Eye (tissue), 1 donor: ENCODE data around the gene SLC4A9.
"Not testable (repeated sequence)": the region's sequence is repeated elsewhere in the genome, so short reads cannot be mapped to it uniquely, and the experiment has no call there.

Experiments
- DNase-seq: peaks from one replicate; pipeline ENCODE4 v3.0.0-alpha.2; 2015

The SLC4A9 gene

DNA sequence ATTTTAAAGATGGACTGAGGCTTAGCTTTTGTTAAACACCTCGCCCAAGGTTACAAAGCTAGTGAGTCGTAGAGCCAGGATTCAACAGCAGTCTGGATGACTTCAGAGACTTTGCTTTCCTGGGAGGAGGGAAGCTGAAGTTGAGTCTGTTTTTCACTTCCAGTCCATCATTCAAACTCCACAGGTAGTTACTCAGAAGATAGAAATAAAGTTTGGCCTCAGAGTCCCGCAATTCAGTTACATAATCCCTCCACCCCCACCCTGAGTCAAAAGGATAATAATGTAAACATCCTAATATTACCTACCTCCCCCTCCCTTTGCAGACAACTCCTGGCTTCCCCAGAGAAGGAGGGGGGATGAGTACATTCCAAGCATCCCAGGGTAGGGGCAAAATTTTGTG is 21.7 kb upstream of the SLC4A9 start:
- DNase-seq = no peak

DNA sequence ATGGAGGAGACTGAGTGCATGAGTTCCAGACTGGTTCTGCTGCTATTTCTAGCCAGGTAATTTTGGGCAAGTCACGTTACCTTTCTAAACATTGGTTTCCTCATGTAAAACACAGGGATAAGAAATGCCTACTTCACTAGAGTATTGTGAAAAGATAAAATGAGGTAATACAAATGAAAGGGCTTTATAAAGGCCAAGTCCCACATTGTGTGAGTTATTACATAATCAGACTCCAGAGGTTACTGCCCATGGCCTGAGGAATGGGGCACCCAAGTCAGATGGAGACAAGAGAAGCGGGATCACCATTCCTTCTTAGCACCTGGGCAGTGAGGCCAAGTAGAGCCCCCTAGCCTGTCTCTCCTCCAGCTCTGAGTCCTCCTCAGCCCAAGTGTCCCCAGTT is 21.1 kb upstream of the SLC4A9 start:
- no peak for DNase-seq

DNA sequence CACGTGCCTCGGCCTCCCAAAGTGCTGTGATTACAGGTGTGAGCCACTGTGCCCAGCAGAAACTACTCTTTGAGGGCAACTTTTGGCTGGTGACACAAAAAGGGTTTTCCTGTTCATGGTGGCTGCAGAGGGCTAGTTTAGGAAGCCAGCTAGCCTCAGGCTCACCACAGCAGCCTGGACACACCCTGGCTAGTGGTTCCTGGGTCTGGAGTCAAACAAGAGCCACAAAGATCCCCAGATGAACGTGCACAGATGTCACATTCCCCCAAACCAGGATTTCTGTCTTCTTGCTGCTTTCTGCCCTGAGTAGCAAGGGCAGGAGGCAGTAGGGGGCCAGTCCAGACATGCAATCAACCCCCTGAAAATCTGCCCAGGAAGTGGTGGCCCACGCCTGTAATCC is 20.4 kb upstream of the SLC4A9 start:
- DNase-seq = no peak

DNA sequence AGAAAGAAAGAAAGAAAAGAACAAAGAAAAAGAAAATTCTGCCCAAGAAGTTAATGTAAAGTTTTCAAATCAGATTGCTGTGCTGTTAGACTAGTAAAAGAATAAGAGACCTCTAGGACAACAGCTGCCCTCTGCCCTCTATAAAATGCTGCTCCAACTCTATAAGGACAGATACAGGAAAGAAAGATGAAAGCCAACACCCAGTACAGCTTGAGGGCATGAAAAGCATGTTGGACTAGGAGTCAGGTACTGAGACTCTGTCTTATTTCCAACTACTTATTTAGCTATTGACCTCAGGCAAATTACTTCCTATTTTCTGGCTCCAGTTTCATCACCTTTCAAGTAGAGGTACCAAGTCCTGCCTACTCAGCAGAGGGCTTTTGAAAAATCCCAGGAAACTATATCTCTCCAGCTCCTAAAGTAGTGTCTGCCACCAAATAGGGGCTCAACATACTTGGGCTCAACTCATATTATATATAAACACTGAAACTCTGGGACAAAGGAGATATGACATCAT is 19.3 kb upstream of the SLC4A9 start:
- DNase-seq = no peak

DNA sequence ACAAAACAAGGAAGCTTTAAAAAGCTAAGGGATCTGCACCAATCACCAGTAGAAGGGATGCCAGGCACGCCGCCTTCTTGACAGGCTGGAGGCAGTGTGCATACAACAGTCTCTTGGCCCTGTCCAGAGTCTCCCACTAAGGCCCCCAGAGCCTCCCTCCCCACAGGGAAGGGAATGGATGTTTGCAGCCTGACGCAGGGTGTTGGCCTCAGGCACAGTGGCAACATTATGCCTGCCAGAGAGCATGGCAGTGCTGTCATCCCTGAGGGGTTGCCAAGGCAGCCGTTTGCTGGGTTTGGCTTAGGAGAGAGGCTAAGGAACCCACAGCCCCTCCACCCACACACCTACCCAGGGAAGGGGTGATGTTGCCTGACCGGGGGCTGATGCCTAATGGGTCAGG is 18.4 kb upstream of the SLC4A9 start:
- no peak for DNase-seq

DNA sequence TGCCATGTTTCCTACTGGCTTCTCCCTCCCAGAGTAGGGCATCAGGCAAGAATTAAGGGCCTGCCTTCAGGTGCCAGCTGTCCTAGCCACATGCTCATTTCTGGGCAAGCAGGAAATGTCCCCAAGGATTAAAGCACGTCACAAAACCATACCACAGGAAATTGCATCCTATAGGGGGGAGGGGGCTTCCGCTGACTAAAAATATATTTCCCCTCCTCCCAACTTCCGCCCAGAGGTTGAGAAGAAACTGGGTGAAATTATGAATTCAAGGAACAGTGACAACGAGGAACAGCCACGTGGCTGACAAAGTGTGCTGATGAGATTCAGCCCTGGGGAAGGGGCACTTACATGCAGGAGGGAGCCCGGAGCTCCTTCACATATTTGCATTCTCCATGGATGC is 17.7 kb upstream of the SLC4A9 start:
- DNase-seq = no peak

DNA sequence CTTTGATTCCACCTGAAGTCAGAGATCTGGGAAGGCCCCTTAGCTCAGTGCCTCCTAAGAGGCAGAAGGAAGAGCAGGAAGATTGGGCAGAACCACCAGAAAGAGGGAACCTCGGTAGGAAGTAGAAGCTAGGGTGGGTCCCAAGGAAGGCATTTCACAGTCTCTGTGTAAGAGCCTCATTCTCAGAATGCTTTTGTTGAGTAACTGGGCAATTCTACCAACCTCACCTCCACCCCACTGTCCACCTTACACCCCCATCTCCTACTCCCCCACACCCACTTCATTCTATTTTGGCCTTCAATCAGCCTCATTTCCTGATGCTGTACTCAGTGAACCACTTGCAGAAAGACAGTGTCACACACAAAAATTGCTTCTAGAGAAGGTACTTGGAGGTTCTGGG is 17.1 kb upstream of the SLC4A9 start:
- no peak for DNase-seq

DNA sequence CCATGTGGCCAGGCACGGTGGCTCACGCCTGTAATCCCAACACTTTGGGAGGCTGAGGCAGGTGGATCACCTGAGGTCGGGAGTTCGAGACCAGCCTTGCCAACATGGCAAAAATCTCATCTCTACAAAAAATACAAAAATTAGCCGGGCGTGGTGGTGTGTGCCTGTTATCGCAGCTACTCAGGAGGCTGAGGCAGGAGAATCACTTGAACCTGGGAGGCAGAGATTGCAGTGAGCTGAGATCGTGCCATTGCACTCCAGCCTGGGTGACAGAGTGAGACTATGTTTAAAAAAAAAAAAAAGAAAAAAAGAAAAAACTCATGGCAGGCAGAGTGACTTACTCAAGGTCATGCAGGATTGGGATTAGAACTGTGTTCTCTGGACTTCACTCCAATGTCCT is 16.1 kb upstream of the SLC4A9 start:
- not testable (repeated sequence) for DNase-seq

DNA sequence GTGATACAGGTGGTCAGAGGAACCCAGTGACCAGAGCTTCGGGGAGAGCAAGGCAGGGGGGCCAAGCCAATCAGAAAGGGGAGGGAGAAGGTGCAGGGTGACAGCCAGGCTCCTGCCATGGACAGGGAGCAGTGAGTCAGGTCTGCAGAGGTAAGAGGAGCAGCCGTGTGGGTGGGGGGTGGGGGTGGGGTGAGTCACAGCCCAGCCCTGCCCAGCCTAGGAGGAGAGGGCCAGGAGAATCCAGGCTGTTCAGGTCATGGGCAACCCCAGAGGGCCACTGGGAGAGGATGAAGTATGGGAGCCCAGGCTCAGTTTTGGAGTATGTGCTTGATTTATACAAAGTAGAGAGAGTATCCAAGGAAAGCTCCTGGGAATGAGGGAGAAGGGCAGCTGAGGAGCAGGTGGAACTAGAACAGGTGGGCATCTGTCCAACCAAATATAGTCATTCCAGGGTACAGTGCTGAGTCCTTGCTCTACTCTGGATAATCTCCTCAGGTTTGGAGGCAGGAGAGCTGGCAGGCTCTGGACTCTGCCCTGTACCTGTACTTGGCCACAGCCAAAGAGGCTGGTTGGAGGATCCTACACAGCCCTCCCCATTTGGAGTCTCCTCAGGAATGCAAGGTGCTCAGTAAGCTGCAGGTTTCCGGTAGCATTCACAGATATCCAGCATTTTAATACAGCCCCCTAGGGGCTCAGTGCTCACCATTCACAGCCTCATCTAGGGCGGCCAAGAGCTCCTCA is 15.1 kb upstream of the SLC4A9 start:
- no peak for DNase-seq

DNA sequence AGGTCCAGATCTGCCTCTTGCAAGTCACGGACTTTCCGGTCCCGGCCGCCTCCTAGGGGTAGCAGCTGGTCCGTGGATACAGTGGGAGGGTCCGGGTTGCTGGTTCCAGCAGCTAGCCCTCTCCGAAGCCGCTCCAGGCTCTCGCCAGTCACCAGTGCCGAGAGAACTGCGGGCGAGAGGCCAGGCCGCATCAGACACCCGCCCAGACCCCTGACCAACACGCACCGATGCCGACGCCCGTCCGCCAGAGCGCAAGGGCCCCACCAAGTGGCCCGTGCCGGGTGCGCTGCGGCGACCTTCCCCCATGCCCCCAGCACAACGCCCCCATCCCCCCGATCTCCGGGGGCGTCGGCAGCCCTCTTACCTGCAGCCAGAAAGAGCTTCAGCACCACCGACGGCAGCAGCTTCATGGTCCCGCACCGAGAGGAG is 14.1 kb upstream of the SLC4A9 start:
- DNase-seq = peak; percentile 69

DNA sequence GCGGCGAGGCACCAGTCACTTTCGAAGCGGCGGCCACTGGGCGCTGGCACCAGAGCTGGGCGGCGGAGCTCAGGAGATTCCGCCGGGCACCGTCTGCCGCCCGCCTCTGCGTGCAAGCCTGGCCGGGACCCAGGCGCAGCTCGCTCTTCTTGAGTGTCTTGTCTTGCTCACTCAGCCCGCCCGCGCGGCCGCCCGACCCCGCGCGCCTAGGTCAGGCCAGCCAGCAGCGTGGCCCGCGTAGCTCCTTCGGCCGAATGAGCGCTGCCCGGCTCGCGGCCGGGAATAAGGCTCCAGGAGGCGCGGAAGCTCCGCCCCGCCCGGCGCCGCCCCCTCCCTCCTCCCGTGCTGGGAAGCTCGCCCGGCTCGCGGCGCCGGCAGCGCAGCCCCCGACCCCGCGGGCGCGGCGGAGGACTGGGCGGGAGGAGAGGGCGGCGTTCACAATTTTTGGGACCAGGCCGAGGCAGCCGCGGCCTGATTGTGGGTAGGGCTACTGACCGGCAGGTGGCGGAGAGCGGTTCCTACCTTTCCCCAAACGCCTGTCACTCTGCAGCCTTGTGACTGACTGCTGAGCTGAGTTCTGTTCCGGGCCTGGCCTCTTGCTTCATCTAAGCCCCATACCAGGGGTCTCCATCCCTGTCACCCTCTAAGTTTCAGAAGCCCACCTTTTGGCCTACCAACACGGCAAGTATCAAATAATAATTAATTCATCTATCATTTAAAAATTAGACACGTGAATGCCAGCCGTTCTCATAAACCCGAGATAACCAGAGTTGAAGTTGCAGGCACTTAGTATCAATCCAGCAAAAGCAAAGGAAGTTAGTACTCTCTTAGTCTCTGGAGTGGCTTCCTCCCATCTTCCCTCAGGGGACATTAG is 13.4 kb upstream of the SLC4A9 start, which contains the start of gene HBEGF:
Gene HBEGF, minus strand, starts transcription at position 256 of the 874 bp plus-strand sequence. CDS start 275 bp downstream, outside the sequence.
- peak; percentile 90 for DNase-seq

DNA sequence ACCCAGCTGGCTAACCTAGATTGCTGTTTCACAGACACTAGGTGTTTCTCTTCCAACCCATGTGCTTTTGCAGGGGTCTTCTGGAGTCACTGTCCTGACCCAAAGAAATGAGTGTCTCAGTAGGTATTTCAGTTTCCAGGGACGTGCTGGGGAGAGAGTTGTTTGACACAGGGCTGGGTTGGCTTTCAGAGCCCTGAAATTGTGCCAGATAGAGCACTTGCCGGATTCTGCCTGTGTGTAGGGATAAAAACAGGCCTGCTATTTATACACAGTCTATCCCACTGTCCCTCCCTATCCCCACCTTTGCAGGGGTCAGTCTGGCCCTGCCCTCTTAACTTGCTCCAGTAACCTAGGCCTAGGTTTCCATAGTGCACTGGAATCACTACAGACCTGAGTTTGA is 12.6 kb upstream of the SLC4A9 start:
- DNase-seq = no peak

DNA sequence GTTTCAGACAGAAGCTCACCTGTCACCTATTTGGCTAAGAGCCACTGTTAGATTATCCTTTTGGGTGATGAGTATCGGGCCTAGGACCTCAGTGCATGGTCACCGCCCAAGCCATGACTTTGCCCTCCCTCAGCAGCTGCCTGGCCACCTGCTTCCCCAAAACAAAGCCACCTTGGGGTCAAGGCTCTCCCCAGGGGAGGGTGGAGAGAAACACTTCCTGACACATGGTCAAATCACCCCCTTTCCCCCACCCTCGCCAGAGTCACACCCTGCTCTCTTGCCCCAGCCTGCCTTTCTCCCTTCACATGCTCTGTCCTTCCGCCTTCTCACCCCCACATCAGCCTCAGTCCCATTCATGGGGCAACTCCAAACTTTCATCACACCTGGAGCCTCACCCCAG is 11.9 kb upstream of the SLC4A9 start:
- no peak for DNase-seq

DNA sequence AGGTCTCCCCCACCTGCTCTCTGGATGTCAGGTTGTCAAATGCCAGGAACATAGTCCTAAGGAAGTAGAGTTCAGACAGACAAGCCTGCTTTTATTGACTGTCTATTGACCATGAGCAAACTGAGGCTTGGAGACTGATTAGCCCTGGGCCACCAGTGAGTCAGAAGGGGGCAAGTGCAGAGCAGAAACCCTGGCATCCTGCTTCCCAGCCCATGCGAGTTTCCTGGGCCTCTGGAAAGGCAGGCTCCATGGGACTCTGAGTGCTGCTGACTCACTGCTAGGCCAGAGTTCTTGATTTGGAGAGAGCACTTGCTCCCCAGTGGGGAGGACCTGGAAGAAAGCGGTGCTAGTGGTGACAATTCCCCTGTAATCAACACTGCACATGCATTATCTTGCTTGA is 10.8 kb upstream of the SLC4A9 start:
- DNase-seq = no peak

DNA sequence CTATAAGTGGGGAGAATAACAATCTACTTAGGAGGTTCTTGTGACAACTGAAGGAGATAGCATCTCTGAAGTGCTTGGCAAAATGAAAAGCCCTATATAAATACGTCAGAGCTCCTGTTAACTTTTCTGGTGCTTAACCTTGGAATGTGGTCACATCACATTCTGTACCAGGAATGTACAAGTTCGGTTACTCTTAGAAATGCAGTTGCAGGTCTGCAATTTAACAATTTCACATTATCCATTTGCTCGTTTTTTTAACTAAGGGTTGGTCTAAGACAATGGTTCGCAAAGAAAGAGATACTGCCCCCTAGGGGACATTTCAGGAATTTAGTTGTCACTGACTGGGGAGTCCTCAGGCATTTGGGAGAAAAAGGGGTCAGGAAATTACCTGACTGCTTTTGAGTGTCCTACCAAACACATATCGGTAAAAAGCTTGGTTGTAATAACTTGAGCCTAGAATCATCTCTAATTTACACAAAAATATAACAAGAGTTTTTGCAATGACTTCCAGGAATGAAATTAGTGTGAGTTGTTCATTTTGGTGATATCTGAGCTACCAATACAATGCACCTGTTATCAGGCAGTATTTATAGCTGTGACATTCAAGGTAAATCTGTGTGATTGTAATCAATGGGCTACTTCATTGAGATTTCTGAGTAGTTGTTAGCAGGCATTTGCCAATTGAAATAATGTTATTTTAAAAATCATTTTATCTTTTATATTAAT is 8.2 kb upstream of the SLC4A9 start:
- peak; percentile 93 for DNase-seq

DNA sequence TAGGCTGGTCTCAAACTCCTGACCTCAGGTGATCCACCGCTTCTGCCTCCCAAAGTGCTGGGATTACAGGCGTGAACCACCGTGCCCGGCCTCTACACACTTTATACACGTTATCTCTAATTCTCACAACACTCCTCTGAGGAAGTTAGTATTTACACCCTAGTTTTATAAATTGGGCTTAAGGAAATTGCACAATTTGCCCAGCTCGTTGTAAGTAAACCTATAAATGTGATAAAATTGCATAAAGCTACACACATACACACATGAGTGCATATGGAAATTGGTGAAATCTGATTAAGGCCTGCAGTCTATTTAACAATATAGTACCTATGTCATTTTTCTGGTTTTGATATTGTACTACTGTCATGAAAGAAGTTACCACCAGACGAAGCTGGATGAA is 4.4 kb upstream of the SLC4A9 start:
- no peak for DNase-seq

DNA sequence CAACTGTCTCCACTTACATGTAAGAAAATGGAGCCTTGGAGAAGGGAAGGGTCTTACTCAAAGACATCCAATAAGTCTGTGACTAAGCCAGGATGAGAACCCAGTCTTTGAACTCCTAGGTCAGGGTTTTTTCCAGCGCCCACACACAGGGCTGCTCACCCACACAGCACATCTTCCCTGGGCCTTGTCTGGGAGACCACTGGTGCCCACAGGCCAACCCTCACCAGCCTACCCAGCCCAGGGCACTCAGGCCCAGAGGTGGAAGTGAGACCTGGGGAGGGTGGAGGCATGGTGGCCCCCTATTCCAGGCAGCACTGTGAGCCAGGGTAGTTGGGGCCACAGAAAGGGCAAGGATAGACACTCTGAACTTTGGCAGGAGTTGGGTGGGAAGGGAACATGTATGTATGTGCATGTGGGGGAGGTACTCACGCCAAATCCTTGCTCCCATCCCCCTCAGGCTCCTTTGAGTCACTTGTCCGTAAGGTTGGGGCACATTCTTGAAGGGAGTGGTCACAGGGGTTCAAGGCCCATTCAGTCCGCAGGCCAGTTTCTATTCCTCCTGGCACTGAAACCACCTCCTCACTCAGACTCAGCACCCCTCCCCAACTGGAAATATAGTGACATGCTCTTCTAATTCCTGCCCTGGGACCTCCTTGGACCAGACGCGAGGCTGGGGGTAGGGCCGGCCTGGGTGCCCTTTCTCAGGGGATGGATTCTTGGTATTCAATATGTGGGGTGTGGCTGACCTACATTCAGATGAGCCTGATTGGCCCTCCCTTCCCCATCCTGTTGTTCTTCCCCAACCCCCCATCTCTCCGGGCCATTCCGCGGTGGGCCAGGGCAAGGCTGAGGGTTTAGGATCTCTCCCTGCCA is 2.9 kb upstream of the SLC4A9 start:
- DNase-seq = peak; percentile 18

DNA sequence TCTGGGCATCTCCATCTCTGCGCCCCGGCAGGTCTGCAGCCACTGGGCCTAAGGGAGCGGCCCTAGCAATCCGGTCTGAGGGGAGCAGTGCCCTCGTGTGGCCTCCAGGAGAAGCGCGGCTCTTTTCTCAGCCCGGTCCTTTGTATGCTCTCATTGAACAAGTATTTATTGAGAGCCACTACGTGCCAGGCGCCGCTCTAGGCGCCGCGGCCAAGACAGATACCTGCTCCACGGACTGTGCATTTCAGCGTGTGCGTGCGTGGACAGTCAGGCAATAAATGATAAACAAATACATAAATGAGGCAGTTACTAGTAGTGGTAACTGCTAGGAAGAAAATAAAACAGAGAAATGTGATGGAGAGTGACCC is 2.3 kb upstream of the SLC4A9 start:
- peak; percentile 95 for DNase-seq

DNA sequence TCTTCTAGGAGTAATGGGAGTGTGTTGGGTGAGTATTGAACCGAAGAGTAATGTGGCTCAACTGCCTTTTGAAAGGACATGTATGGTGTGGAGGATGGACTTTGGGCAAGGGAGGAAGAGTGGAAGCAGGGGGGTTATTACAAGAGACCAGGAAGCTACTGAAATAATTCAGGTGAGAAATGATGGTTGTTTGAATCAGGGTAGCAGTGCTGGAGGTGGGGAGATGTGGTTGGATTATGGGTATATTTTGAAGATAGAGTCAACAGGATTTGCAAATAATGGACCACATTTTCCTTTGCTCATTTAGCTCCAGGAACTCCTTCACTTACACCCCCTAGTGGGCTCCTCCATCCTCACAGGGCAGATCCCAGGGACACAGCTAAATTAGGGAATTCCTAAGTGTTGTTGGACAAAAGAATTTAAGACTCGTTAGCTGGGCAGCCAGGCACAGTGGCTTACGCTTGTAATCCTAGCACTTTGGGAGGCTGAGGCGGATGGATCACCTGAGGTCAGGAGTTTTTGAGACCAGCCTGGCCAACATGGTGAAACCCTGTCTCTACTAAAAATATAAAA is 1.2 kb upstream of the SLC4A9 start:
- DNase-seq = peak; percentile 38

DNA sequence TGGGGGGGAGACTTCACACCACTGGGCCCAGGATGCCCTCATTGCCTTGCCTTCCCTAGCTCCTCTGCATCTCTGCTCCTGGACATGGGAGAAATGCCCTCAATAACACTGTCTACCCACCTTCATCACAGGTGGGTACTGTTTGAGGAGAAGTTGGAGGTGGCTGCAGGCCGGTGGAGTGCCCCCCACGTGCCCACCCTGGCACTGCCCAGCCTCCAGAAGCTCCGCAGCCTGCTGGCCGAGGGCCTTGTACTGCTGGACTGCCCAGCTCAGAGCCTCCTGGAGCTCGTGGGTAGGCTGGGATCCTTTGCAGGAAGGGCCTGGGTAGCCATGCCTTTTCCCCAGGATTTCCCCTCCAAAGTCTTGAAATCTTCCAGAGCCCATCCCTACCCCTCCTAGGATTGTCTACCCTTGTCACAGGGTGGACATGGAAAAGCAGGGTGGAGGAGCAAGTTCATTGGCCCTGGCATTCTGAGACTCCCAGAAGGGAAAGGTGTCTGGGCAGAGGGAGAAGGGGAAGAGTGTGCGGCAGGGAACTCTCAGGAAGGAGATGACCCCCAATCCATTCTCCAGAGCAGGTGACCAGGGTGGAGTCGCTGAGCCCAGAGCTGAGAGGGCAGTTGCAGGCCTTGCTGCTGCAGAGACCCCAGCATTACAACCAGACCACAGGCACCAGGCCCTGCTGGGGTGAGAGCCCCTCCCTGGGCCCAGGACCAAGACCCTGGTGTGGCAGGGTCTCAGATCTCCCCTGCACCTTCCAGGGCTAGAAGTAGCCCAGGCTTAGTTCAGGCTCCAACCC is 886 bp downstream of the SLC4A9 start:
- DNase-seq = no peak

DNA sequence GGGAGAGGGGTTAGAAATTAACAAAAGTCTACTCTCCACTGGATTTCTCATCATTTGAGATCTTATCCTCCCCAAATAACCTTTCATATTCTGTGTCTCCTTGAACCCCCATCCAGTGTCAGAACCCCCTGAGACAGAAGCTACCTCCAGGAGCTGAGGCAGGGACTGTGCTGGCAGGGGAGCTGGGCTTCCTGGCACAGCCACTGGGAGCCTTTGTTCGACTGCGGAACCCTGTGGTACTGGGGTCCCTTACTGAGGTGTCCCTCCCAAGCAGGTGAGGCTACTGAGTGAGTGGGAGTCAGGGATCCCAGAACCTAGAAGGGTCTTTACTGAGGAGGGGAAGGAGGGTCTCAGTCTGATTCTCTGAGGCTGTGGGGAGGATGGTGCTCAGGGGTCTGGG is 1.9 kb downstream of the SLC4A9 start:
- no peak for DNase-seq
